Endodermal cell (in vitro differentiated cells): ENCODE measurements around the gene DCN. TPM values are rescaled to one million over a fixed set of nuclear protein-coding genes. Genes with fewer than 3 reads are reported as not detected.

Source experiments
- DNase-seq: peaks from one replicate; pipeline ENCODE4 v3.0.0-alpha.2; 2017
- H3K27ac ChIP-seq: 2 replicates; pipeline ENCODE4 v1.5.1; 2013; ENCODE audit warnings: mild to moderate bottlenecking, low read depth, low read length, moderate library complexity
- H3K27me3 ChIP-seq: 2 replicates; pipeline ENCODE4 v1.6.1; 2013; ENCODE audit warnings: mild to moderate bottlenecking, low read length, moderate library complexity; ENCODE audit not compliant: insufficient read depth, control insufficient read depth, poor library complexity, severe bottlenecking
- H3K36me3 ChIP-seq: 2 replicates; pipeline ENCODE4 v1.7.0; 2013; ENCODE audit warnings: mild to moderate bottlenecking, low read length, moderate library complexity; ENCODE audit not compliant: control insufficient read depth, insufficient read depth
- H3K4me1 ChIP-seq: one replicate; pipeline ENCODE4 v1.7.0; 2013; ENCODE audit warnings: low read length; ENCODE audit not compliant: control insufficient read depth, insufficient read depth
- H3K4me3 ChIP-seq: 2 replicates; pipeline ENCODE4 v1.5.1; 2013; ENCODE audit warnings: mild to moderate bottlenecking, low read length, moderate library complexity
- H3K9ac ChIP-seq: 2 replicates; pipeline ENCODE4 v1.6.1; 2013; ENCODE audit warnings: mild to moderate bottlenecking, low read length, moderate library complexity; ENCODE audit not compliant: poor library complexity, severe bottlenecking; ENCODE audit errors: extremely low read depth
- H3K9me3 ChIP-seq: 2 replicates; pipeline ENCODE4 v1.6.1; 2013; ENCODE audit warnings: mild to moderate bottlenecking, low read length, moderate library complexity; ENCODE audit not compliant: control insufficient read depth
- H3K27ac Mint-ChIP-seq: 2 replicates; pipeline ENCODE4 v1.8.0; 2020; ENCODE audit warnings: mixed read lengths
- H3K27me3 Mint-ChIP-seq: 2 replicates; pipeline ENCODE4 v1.8.0; 2021; ENCODE audit warnings: mild to moderate bottlenecking, mixed read lengths; ENCODE audit not compliant: insufficient read depth
- H3K36me3 Mint-ChIP-seq: 2 replicates; pipeline ENCODE4 v1.8.0; 2020; ENCODE audit warnings: low read depth, mixed read lengths
- H3K4me1 Mint-ChIP-seq: 2 replicates; pipeline ENCODE4 v1.8.0; 2020; ENCODE audit warnings: mixed read lengths
- H3K4me3 Mint-ChIP-seq: 2 replicates; pipeline ENCODE4 v1.8.0; 2020; ENCODE audit warnings: mild to moderate bottlenecking, moderate library complexity, mixed read lengths
- H3K9me3 Mint-ChIP-seq: 2 replicates; pipeline ENCODE4 v1.8.0; 2020; ENCODE audit warnings: mild to moderate bottlenecking, mixed read lengths
- WGBS, 2 experiments: methylation state at CpG; one replicate each; pipeline versions ENCODE4 v1.1.5 to v1.1.7; 2013; ENCODE audit warnings: missing lambda C conversion rate in 2 of 2, mixed read lengths in 1 of 2; ENCODE audit not compliant: insufficient coverage in 1 of 2, insufficient read length in 1 of 2; 5-methylcytosine and 5-hydroxymethylcytosine counted together
- total RNA-seq, 2 donors: library from RNA; stranded (reverse); fragmentation: NEBNext Ultra II Directional in 1 of 2; extraction: Animal tissue kit (Norgen Biotek cat#: 25700) in 1 of 2; gene quantifications; 2 replicates in 1 of 2; 3 replicates in 1 of 2; pipeline ENCODE4 v1.2.1, GENCODE V29; 2021
- TF ChIP-seq, protein P1 (sequence below): fragments of 200-600 bp; sonication (generic); conservative IDR thresholded peaks from 2 replicates; pipeline ENCODE4 v1.5.0; 2021; ENCODE audit warnings: antibody characterized with exemption, mild to moderate bottlenecking

DCN gene
- total RNA-seq, 2 donors from 2014 or later: not detected

DNA sequence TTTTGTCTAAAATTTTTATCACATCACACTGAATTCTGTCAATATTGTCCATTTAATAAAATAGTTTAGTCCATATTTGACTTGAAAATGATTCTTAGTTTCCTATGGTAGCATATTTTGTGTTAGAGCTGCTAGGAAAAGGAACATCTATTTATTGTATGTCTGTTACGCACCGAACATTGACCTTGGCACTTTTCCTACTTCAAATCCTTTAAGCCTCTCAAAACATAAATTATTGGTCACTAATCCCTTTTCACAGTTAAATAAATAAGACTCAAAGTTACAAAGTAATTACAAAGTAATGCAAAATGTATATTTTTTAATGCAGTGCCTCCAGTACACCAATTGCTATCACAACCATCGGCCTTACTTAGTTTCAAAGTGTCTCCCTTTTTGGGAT is 28.5 kb downstream of the DCN start:
- no peak overlapping the region for H3K4me3 Mint-ChIP-seq
- no peaks in the 10 kb centered on the region for H3K4me1 ChIP-seq
- H3K27ac Mint-ChIP-seq: no peak overlapping the region
- H3K4me1 Mint-ChIP-seq: no peaks in the 10 kb centered on the region
- H3K36me3 Mint-ChIP-seq: no peaks in the 10 kb centered on the region
- no peaks in the 10 kb centered on the region for H3K27me3 Mint-ChIP-seq
- H3K9ac ChIP-seq: no peak overlapping the region
- no peaks in the 10 kb centered on the region for H3K9me3 Mint-ChIP-seq
- no peak overlapping the region for H3K27ac ChIP-seq
- no peak for DNase-seq
- H3K27me3 ChIP-seq: no peaks in the 10 kb centered on the region
- 100% methylated on average over 3 of the region's 3 CpGs; no CpG with 5 or more reads in 1 of the 2 experiments for WGBS, 2 experiments
- no peaks in the 10 kb centered on the region for H3K36me3 ChIP-seq
- TF ChIP-seq, protein P1, sequence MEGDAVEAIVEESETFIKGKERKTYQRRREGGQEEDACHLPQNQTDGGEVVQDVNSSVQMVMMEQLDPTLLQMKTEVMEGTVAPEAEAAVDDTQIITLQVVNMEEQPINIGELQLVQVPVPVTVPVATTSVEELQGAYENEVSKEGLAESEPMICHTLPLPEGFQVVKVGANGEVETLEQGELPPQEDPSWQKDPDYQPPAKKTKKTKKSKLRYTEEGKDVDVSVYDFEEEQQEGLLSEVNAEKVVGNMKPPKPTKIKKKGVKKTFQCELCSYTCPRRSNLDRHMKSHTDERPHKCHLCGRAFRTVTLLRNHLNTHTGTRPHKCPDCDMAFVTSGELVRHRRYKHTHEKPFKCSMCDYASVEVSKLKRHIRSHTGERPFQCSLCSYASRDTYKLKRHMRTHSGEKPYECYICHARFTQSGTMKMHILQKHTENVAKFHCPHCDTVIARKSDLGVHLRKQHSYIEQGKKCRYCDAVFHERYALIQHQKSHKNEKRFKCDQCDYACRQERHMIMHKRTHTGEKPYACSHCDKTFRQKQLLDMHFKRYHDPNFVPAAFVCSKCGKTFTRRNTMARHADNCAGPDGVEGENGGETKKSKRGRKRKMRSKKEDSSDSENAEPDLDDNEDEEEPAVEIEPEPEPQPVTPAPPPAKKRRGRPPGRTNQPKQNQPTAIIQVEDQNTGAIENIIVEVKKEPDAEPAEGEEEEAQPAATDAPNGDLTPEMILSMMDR: no peak
- H3K9me3 ChIP-seq: no peaks in the 10 kb centered on the region
- no peak overlapping the region for H3K4me3 ChIP-seq

DNA sequence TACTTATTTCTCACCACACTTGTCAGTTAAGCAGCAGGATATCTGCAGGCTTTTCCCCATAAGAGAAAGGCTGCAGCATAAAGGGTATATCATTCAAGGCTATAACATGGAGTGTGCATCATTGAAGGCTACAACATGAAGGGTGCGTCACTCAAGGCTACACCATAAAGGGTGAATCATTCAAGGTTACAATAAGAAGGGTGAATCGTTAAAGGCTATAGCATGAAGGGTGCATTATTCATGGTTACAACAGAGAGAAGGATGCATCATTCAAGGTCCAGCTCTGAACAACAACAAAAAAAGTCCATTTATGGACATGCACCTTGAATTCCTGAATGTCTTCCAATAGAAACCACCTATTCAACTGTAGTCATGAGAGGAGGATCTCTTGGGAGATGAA is 38.6 kb downstream of the DCN start:
- TF ChIP-seq, protein P1: no peak
- H3K4me3 Mint-ChIP-seq: no peak overlapping the region
- H3K4me1 ChIP-seq: peaks cover 4% of the 10 kb centered on the region
- 89 to 95% methylated on average over 2 of the region's 2 CpGs for WGBS, 2 experiments
- no peaks in the 10 kb centered on the region for H3K36me3 Mint-ChIP-seq
- H3K9me3 Mint-ChIP-seq: peaks cover 1% of the 10 kb centered on the region
- H3K27ac ChIP-seq: no peak overlapping the region
- no peak overlapping the region for H3K27ac Mint-ChIP-seq
- DNase-seq: no peak
- H3K36me3 ChIP-seq: no peaks in the 10 kb centered on the region
- no peak overlapping the region for H3K9ac ChIP-seq
- peaks cover 5% of the 10 kb centered on the region for H3K27me3 ChIP-seq
- peaks cover 7% of the 10 kb centered on the region for H3K4me1 Mint-ChIP-seq
- H3K27me3 Mint-ChIP-seq: peaks cover 4% of the 10 kb centered on the region
- H3K4me3 ChIP-seq: no peak overlapping the region
- no peaks in the 10 kb centered on the region for H3K9me3 ChIP-seq

DNA sequence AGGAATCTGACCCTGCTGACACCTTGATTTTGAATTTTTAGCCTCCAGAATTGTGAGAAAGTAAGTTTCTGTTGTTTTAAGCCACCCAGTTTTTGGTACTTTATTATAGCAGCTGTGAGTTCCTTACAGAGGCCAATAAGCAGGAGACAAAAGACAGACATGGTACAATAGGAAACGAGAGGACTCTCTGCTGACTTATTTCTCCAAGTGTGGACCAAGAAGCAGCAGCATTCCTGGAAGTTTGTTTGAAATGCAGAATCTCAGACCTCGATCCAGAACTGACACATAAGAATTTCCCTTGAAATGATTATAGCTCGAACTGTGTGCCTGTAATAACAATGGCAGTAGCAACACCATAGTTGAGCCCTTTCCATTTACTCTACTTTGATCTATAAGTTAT is 39.4 kb downstream of the DCN start:
- peaks cover 4% of the 10 kb centered on the region for H3K27me3 Mint-ChIP-seq
- no peaks in the 10 kb centered on the region for H3K36me3 ChIP-seq
- no peak overlapping the region for H3K4me3 ChIP-seq
- peaks cover 14% of the 10 kb centered on the region for H3K4me1 Mint-ChIP-seq
- no peak overlapping the region for H3K4me3 Mint-ChIP-seq
- no peaks in the 10 kb centered on the region for H3K36me3 Mint-ChIP-seq
- peaks cover 5% of the 10 kb centered on the region for H3K27me3 ChIP-seq
- no peaks in the 10 kb centered on the region for H3K9me3 ChIP-seq
- DNase-seq: no peak
- no peaks in the 10 kb centered on the region for H3K9me3 Mint-ChIP-seq
- H3K9ac ChIP-seq: no peak overlapping the region
- 92 to 98% methylated on average over 3 of the region's 3 CpGs for WGBS, 2 experiments
- H3K4me1 ChIP-seq: peaks cover 8% of the 10 kb centered on the region
- no peak overlapping the region for H3K27ac Mint-ChIP-seq
- TF ChIP-seq, protein P1: no peak
- no peak overlapping the region for H3K27ac ChIP-seq
